Stimulated activated CD4-positive, alpha-beta T cell treated with anti-CD3 and anti-CD28 coated beads, TNF-alpha, amount 100 ng/mL, for 48 hours (primary cell): Measurements from ENCODE around the gene AKT2.

Experiments
- DNase-seq, 3 donors: peaks; one replicate each; pipeline ENCODE4 v3.0.0-alpha.2; 2020; ENCODE audit warnings: low read depth in 3 of 3

The AKT2 gene

DNA sequence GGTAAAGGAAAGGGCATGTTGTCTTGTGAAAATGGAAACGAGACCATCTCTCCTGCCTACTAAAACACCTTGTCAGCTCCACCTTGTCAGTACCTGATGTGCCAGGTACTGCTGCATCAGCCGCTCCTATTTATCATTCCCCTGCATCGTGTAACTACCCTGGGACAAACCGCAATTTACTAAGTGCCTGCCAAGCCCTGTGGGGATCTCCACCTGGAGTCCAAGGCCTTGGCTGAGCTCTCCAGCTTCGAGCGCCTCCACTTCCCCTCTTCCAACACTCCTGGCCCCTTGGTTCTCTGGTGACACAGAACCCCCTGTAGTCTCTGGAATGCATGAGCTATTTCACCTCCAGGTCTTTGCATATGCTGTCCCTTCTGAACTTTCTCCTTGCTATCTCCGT is 32.8 kb downstream of the AKT2 start:
- no peak for DNase-seq

DNA sequence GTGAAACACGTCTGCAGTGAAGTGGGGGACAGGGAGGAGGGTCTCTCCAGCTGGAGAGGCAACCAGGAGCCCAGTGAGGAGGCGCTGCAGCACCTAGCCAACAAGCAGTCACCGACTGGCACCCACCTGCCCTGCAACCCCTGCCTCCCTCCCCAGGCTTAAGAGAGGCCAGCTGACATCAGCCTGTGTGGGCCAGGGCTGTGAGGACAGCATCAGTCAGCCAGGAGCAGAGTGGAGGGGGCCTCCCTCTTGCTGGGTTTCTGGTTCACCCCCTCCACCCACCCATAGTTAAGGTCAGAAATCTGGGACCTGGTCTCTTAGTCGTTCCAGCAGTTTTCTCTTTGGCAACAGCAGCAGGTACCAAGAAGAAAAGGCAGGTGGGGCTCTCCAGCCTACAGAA is 33.2 kb downstream of the AKT2 start:
- no peak for DNase-seq

GRCh38 chr19:40251244-40251643 is 33.9 kb downstream of the AKT2 start:
- DNase-seq: no peak

GRCh38 chr19:40249781-40250180 is 35.4 kb downstream of the AKT2 start:
- DNase-seq: no peak

DNA sequence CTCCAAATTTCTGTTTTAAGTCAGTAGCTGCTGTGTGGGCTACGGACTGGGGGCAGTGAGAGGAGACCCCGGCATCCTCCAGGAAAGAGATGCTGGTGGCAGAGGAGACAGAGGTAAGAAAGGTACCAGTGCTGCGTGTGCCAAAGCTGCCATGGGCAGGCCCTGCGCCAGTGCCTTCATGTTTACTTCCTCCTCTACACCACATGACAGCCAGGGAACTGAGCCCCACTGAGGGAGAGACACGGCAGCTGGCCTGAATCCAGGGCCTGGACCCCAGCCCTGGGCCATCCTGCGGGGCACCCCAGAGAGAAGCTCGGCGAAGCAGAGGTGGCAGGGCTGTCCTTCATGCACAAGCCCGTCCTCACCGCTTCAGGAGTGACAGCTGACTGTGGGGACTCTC is 35.9 kb downstream of the AKT2 start:
- no peak for DNase-seq

GRCh38 chr19:40247735-40248262 is 37.3 kb downstream of the AKT2 start:
- no peak for DNase-seq

DNA sequence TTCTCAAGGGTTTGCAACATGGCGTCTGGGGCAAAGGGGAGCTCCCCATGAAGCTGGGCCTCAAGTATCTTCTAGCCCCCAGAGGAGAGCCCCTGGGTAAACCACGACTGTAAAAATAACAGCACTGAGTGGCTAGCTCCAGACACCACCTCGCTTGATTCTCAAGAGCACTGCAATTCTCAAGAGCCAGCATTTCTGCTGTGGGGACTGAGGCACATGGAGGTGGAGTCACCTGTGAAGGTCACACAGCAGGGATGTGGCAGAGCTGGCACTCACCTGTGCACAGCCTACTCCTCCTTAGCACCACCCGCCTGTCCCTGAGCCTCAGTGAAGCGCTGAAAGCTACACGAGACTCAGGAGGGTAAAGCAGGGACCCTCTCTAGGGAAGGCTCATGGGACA is 38.0 kb downstream of the AKT2 start:
- DNase-seq: no peak

DNA sequence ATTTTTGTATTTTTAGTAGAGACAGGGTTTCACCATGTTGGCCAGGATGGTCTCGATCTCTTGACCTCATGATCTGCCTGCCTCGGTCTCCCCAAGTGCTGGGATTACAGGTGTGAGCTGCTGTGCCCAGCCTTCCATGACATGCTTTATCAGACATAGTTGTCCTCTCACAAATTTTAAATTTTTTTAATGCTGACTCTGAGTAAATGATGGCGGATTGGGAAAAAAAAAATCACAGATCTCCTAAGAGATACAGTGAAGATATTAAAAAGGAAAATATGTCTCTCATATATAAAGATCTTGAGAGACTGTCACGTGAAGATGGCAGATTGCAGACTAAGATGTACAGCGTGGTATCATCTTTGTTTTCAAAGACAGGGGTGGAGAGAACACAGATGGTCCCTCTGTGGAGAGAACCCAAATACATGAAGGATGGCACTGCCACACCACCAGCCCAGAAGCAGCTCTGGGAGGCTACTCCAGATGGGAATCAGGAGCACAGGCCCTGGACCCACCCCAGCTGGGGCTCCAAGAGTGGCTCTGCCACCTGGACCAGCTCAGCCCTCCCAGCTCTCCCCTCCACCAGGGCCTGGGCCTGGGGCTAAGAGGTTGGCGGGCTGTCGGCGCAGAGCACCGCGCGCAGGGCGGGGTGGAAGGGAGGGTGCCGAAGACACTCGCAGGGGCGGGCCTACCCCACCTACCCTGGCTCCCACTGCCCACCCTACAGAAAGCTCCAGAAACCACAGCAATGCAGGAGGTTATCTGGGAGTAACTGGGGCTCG is 38.7 kb downstream of the AKT2 start:
- no peak for DNase-seq

- no peak for DNase-seq
These were observed 39.5 kb downstream of the AKT2 start for GRCh38 chr19:40245506-40246128.

DNA sequence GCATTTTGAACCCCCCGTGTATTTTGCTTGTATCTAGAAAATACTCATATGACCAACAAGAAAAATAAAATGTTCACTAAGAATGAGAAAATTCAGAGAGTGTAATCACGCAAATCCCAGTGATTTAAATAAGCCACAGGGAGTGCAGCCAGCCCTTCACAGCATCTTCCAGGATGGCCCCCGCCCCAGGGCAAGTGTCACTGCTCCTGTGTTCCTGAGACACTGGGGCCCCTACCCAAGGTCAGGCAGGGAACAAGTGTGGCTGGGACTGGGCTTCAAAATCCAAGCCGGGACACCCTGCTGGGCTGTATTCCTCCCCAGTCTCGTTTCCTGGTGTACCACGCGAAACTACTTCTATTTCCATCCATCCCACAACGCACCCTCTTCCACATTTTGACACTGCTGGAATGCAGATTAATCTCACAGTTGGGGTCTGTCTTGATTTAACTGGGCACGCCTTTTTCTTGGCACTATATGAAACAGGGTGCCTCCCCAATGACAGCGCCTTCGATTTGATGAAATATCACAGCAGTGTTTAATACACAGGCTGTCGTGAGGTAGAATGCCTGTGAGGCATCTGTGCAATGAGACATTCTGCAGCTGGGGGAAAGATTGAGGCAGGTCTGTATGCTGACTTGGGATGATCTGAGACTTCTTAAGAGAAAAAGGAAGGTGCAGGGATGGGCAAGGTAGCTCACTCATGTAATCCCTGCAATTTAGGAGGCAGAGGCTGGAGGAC is 40.4 kb downstream of the AKT2 start:
- DNase-seq: no peak

DNA sequence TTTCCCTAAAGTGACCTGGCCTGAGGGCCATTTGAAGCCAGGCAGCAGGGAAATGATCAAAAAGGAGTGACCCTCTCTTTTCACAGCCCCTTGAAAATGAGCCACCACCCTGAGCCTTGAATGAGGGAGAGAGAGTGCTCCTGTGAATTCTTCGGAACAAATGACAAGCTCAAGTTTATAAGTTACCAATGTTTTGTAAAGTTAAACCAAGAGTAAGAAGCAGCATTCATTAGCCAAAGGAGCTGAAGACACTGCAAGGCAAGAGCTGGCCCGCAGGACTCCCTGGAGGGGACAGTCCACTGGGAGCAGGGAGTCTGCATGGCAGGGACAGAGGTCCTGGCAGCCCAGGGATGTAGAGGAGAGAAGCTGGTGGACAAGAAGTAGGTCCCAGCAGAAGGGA is 42.0 kb downstream of the AKT2 start:
- DNase-seq: no peak

DNA sequence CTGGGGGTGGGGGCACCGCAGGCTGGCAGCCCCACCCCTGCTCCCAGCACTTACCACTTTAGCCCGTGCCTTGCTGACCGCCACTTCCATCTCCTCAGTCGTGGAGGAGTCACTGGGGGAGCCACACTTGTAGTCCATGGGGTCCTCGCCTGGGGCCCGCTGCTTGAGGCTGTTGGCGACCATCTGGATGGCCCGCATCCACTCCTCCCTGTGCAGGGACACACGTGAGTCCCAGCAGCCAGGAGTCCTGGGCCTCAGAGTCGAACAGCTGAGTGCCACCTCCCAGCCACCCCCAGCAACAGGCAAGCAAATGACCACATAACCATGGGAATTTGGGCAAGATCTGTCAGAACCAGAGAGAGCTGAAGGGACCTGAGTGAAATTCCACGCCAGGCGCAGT is 42.7 kb downstream of the AKT2 start:
- no peak for DNase-seq

- DNase-seq: no peak
These were observed 43.2 kb downstream of the AKT2 start for GRCh38 chr19:40241809-40242384.

GRCh38 chr19:40241125-40241808 is 43.9 kb downstream of the AKT2 start:
- no peak for DNase-seq

- DNase-seq: no peak
These were observed 44.8 kb downstream of the AKT2 start for GRCh38 chr19:40240332-40240731.

DNA sequence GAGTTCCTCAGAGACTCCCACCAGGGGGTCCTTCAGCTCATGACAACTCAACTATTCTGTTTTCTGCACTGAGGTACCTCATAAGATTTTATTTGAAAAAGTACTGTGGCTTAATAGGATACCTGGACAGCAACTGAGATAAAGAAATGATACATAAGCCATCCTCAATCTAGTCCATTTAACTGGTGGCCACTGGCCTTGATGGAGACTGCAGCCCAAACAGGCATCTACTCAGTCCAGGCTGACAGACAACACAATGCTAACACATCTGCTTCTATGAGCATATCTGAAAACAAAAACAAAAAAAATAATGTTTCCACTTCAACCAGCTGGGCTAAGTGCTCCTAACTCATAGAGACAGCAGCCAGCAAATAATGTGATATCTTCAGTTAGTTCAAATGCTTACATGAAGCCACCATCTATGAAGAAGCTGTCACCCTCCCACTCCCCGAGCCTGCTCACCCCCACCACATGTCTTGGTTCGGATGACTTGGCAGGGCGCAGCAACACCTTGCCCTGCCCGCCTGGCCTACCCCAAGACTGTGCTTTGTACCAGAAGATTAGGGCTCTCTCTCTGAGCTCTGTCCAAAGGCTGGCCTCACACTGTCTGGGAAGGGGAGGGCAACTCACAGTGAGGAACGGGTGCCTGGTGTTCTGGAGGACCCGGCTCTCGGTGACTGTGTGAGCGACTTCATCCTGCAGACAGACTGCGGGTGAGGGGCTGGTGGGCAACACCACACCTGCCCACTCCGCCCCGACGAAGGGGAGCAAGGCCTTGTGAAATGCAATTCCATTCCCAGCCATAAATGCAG is 45.5 kb downstream of the AKT2 start:
- no peak for DNase-seq

- DNase-seq: no peak
These were observed 46.4 kb downstream of the AKT2 start for GRCh38 chr19:40238775-40239174.

DNA sequence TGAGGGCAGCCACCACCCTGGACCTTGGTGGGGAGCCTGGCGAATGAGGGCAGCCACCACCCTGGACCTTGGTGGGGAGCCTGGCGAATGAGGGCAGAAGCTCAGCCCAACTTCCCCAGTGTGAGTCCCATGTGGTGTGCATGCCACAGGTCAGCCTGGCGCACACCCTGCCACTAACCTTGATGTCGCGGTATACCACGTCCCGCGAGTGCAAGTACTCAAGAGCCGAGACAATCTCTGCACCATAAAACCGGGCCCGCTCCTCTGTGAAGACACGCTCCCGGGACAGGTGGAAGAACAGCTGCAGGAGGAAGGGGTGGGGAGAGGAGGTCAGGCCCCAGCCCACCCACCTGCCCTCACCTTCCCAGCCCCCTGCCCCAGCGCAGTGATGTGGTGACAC is 47.4 kb downstream of the AKT2 start:
- no peak for DNase-seq

- DNase-seq: no peak
These were observed 48.8 kb downstream of the AKT2 start for GRCh38 chr19:40236366-40236765.

- no peak for DNase-seq
These were observed 49.2 kb downstream of the AKT2 start for GRCh38 chr19:40236026-40236355.
